Measurements from ENCODE around the gene CADPS2.
A peak's percentile ranks its signal among the peaks of the same experiment; 100 is the strongest.
"Not testable (repeated sequence)": the region's sequence is repeated elsewhere in the genome, so short reads cannot be mapped to it uniquely, and the experiment has no call there.

CADPS2 gene

DNA sequence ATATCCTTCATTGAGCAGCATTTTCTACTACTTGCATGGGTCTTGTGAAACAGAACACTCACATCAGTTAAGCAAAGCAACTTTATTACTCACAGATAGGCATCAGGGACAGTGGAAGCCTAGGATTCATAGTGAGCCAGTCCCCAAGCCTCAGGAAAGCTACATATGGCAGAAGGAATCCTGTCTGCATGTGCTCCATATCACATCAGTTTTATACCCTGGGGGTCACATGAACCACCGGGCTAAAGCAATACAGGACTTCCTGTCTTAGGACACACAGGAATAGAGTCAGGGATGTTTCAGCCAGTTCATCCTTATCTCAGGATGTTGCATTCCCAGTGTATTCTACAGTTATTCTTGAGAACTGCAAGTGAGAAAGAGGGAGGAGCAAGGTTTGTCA is 596.8 kb downstream of the CADPS2 start:
- Mint-ChIP-seq H3K27me3 (ENCODE audit: low read depth) (peaks cover 30% of the 10 kb centered on the region), H3K36me3 (ENCODE audit: low read depth) (no peaks in the 10 kb centered on the region), H3K27ac (no peak overlapping the region), H3K4me1 (no peaks in the 10 kb centered on the region), H3K9me3 (peaks cover 9% of the 10 kb centered on the region), H3K4me3 (no peak overlapping the region)
- TF ChIP-seq, protein P1, sequence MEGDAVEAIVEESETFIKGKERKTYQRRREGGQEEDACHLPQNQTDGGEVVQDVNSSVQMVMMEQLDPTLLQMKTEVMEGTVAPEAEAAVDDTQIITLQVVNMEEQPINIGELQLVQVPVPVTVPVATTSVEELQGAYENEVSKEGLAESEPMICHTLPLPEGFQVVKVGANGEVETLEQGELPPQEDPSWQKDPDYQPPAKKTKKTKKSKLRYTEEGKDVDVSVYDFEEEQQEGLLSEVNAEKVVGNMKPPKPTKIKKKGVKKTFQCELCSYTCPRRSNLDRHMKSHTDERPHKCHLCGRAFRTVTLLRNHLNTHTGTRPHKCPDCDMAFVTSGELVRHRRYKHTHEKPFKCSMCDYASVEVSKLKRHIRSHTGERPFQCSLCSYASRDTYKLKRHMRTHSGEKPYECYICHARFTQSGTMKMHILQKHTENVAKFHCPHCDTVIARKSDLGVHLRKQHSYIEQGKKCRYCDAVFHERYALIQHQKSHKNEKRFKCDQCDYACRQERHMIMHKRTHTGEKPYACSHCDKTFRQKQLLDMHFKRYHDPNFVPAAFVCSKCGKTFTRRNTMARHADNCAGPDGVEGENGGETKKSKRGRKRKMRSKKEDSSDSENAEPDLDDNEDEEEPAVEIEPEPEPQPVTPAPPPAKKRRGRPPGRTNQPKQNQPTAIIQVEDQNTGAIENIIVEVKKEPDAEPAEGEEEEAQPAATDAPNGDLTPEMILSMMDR (IDR thresholded peaks at IDR 0.05; ENCODE audit: unreplicated experiment in 3 of 3) = no peak

DNA sequence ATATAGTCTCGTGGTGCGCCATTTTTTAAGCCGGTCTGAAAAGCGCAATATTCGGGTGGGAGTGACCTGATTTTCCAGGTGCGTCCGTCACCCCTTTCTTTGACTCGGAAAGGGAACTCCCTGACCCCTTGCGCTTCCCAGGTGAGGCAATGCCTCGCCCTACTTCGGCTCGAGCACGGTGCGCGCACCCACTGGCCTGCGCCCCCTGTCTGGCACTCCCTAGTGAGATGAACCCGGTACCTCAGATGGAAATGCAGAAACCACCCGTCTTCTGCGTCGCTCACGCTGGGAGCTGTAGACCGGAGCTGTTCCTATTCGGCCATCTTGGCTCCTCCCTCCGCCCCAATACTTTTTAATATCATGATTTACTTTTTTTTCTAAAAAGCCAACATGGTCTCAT is 601.7 kb downstream of the CADPS2 start:
- H3K9me3 Mint-ChIP-seq; H3K36me3 Mint-ChIP-seq (ENCODE audit: low read depth); H3K27me3 Mint-ChIP-seq (ENCODE audit: low read depth); H3K4me1 Mint-ChIP-seq; H3K27ac Mint-ChIP-seq: not testable (repeated sequence)
- H3K4me3 Mint-ChIP-seq = peak overlapping the region in 2 of 3 experiments; percentile 2 to 38

DNA sequence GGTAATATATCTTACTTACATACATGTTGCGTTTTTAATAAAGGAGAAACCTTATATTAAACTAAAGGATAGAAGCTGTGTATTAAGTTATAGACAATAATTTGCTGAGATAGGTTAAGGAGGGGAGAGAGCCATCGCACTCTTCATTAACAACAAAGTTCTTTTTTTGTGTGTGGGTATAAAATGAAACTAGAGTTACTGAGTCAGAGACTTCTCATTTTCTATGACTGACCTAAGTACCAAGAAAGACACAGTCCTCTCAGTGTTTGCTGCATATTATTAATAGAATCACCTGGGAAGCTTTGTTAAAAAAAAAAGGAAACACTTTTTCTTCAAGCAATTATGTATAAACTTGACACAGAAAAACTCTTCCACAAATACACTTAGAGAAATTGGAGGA is 613.1 kb downstream of the CADPS2 start:
- TF ChIP-seq, protein P1 (IDR thresholded peaks at IDR 0.05; ENCODE audit: unreplicated experiment in 3 of 3) = no peak
- peaks cover 3% of the 10 kb centered on the region for H3K27me3 Mint-ChIP-seq (ENCODE audit: low read depth)
- H3K27ac Mint-ChIP-seq = no peak overlapping the region
- no peak overlapping the region for H3K4me3 Mint-ChIP-seq
- H3K9me3 Mint-ChIP-seq = peaks cover 3% of the 10 kb centered on the region
- no peaks in the 10 kb centered on the region for H3K4me1 Mint-ChIP-seq
- H3K36me3 Mint-ChIP-seq (ENCODE audit: low read depth) = no peaks in the 10 kb centered on the region

DNA sequence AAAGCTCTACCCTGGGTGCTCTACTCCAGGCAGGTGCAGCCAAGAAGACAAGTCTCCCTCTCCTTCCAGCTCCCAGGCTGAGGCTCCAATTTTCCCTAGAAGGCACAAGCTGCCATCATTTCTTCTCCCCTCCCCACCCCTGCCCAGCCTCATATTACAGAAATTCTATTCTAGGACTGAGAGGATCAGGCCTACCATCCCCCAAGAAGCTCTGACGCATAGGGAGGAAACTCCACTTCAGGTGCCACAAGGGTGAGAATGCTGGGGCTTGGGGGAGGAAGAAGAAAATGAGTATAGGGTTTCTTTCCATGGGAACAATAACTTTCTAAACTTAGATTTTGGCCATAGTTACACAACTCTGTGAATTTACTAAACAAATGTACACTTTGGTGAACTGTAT is 617.0 kb downstream of the CADPS2 start:
- no peaks in the 10 kb centered on the region for H3K27me3 Mint-ChIP-seq (ENCODE audit: low read depth)
- H3K4me3 Mint-ChIP-seq = no peak overlapping the region
- TF ChIP-seq, protein P1 (IDR thresholded peaks at IDR 0.05; ENCODE audit: unreplicated experiment in 3 of 3) = no peak
- no peaks in the 10 kb centered on the region for H3K36me3 Mint-ChIP-seq (ENCODE audit: low read depth)
- H3K4me1 Mint-ChIP-seq = no peaks in the 10 kb centered on the region
- no peak overlapping the region for H3K27ac Mint-ChIP-seq
- no peaks in the 10 kb centered on the region for H3K9me3 Mint-ChIP-seq

Data from nephron (organoid).